HTERT RPE-1 (cell line): Measurements from ENCODE around the gene HLA-DOB.

Experiments used
- in situ Hi-C: fragments of 300-500 bp; cut with MboI; formaldehyde crosslinking; loops from 4 replicates; pipeline ENCODE4 v1.14.3; 2020; ENCODE audit warnings: low sequenced_read_pairs

HLA-DOB gene

GRCh38 chr6:32816746-32817204 lies at the start of gene HLA-DOB:
Gene HLA-DOB, minus strand, starts transcription at chr6:32817002. Its CDS starts 51 bp downstream, at chr6:32816951.
- in situ Hi-C loops, result no loop called here

DNA sequence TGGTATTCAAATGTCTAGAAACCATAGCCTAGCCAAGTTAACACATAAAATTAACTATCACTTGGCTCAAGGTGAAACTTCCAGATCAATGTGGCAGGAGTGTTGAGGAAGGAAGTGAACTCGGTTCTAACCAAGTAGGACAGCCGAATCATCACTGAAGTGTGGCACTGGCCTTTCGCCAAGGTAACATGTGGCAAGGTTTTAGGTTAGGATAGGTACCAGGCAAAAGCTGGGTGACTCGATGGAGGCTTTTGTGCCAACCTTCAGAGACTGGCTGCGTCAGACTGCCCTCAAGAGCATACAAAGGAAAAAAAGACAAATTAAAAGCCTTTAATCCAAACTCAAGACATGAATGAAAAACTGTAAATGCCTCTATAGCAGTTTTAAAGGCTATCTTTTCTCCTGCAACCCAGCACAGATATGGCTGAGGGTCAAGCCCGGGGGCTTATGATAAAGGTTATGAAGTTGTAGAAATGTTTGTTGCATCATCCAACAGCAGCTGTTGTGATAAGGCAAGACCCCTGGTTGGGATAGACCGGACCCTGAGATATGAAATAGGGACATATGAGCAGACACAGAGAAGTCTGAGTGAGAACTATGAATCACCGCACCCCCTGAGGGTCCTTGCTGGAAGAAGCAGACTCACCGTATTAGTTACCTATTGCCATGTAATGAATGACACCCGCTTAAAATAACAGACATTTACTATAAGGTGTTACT lies 49.1 kb upstream of the HLA-DOB start:
- in situ Hi-C loops, result no loop called here

- in situ Hi-C loops, result no loop called here
Measured at GRCh38 chr6:32862725-32863124, 45.9 kb upstream of the HLA-DOB start.

DNA sequence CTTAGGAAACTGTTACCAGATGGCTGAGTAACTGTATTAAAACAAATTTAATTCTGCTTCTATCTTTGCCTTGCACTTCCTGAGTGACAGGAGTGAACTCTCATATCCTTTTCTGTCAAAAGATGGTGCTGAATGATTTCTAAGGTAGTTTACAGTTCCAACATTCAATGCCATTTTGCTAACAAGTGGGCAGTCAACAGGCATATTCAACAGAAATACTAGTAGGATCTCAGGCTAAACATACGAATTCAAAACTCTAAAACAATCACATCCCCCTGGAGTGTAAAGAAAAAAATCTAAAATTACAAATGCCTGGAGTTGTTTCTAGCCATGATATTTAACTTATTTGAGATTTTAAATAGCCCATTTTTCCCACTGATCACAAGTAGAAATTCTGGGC lies 43.9 kb upstream of the HLA-DOB start:
- in situ Hi-C loops, result no loop called here

GRCh38 chr6:32858194-32858593 lies 41.4 kb upstream of the HLA-DOB start:
- in situ Hi-C loops, result no loop called here

- in situ Hi-C loops, result no loop called here
Measured at GRCh38 chr6:32857156-32857891, 40.5 kb upstream of the HLA-DOB start.

DNA sequence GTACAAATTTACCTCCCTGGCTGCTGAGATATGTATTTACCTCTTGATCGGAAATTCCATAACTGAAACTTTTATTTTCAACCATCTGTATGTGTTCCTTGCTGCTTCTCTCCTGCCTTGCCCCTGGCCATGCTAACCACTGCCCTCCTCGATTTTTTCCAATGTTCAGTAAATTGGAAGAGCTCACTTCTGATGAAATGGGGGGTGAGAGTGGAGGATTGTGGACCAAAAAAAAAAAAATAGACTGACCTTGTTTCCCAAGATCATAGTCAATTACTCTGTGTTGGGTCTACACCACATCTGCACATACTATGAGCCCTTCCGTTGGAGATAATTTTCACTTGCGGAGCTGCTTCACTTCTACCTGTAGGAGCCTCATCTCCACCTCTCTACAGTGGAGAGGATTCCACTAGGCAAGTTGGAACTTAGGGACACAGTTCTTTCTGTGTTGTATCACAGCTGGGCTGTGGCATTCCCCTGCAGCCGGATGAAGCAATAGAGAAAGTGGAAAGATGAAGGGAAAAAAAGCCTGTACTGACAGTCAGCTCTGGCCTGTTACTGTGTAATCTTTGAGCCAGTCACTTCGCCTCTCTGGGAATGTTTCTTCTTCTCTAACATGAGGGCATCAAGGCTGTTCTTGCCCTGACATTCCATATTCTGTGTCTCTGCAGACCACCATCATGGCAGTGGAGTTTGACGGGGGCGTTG lies 38.8 kb upstream of the HLA-DOB start:
- in situ Hi-C loops, result no loop called here

DNA sequence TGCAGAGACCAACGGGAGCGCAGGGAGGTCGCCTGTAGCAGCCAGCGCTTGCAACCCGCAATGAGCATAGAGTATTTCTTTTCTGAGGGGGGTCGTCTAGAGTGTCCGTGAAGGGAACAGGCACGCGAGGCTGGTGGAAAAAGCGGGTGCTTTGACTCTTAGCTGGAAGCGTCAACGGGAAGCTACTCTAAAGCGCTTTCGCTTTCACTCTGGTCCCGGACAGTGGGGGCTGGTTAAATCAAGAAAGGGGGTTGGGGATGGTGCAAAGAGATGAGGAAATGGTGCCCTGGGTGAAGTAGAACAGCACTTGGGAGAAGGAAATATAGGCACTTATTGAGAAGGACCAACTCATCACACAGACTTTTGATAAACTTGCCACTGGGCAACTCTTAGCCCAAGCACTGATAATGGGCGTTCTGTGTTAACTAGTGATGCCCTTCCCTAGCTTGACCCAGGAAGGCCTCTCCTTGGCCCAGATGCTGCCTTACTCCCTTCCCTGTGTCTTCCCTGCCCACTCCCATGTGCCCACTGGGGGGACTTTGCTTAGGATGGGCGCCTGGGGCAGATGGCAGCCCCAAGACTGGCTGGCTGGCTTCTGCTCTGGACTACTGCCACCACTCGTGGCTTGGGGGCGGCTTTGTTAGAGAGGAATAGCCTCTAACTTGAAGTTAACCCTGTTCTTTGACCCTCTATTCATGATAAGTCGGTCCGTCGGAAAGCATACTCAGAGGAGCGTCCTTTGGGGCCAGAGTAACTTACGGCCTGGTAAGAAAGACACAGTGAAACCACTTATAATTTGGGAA lies 37.8 kb upstream of the HLA-DOB start:
- in situ Hi-C loops, result no loop called here

DNA sequence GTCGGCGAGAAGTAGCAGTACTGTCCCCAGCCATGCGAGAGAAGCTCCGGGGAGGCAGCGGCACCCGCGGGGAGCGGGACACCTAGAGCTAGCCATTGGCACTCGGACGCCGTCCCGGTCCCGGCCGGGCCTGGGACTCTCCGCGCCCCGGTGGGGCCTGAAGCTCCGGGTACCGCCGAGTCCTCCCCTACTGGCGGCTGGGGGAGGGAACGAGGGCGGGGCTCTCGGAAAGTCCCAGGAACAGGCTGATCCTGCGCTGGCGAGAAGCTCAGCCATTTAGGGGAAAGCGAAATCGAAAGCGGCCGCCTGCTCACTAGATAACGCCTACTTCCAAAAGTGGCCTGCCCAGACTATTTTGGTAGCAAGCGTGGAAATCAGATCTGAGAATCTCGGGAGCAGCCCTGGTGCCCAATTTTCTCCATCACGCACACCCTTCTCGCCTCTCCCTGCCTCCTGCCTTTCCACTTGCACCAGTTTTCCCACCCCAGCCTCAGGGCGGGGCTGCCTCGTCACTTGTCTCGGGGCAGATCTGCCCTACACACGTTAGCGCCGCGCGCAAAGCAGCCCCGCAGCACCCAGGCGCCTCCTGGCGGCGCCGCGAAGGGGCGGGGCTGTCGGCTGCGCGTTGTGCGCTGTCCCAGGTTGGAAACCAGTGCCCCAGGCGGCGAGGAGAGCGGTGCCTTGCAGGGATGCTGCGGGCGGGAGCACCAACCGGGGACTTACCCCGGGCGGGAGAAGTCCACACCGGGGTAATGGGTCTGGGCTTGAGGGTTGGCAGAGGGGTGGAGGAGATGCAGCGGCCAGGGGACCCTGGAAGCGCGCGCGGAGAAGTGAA lies 37.0 kb upstream of the HLA-DOB start, which contains the start of the genes PSMB9 and TAP1:
TSS of gene PSMB9 (plus strand) at position 652 of the 835 bp plus-strand sequence. CDS start at position 690, 38 bp downstream.
TSS of gene TAP1 (minus strand) at position 164 of the 835 bp plus-strand sequence. CDS start at position 96, 68 bp downstream.
- in situ Hi-C loops, result no loop called here

GRCh38 chr6:32852844-32853540 lies 36.2 kb upstream of the HLA-DOB start:
- in situ Hi-C loops, result no loop called here

DNA sequence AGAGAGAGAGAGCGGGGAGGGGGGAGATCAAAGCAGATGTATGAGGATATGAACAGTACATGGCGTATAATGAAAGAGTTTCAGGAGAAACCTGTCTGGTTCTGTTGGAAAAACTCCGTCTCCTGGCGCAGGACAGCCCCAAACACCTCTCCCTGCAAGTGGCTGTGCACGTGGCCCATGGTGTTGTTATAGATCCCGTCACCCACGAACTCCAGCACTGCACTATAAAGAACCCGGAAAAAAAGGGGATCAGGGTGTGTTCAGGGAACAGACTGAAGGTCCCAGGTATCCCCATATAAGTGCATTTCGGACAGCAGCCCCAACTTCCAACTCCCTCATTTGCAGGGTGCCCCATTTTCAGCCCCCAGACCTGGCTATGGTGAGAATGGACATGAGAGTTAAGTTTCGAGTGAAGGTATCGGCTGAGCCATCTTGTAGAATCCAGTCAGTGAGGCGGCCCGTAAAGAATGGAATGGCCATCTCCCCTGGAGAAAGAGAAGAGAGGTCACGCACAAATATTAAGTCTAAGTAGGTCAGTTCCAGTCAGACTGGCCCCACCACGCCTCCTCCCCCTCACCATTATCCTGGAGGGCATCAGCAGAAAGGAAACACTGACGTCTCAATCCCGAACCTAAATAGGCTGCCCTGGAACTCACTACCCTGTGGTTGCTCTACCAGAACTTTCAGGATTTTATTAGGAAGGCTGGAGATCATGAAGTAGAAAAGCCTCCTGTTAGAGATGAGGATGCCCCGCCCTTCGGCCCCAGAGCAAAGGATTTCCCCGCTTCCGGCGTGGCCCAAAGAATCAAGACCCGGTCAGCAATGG lies 35.4 kb upstream of the HLA-DOB start:
- in situ Hi-C loops, result no loop called here

DNA sequence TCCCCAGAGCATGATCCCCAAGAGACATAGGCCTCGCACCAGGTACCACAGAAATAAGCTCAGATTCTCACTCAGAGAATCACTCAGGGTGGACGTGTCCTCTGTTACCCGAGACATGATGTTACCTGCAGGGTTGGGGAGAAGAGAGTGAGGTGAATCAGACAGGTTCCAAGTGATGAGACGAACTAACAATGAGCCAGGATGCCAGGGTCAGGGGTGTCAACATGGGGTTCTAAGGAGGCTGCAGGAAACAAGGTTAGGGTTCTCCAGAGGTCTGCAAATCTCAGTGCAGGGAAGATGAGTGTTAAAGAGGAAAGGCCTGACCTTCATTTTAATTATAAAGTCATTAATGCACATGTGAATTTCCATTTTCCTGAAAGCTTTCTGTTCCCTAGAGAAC lies 34.2 kb upstream of the HLA-DOB start:
- in situ Hi-C loops, result no loop called here

DNA sequence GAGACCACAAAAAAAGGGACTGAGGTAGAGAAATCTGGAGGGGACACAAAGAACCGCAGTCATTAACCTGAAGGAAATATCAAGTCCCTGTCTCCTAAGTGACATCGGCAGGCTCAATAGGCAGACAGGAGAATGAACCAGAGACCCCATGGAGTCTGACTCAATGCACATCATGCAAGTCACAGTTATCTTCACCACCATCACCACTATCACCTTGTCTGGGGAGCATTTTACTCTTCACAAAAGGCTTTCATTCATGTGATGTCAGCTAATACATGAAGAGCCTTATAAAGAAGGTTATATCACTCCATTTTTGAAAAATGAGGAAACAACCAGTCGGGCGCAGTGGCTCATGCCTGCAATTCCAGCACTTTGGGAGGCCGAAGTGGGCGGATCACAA lies 32.3 kb upstream of the HLA-DOB start:
- in situ Hi-C loops, result no loop called here

GRCh38 chr6:32847795-32848194 lies 31.0 kb upstream of the HLA-DOB start:
- in situ Hi-C loops, result no loop called here

DNA sequence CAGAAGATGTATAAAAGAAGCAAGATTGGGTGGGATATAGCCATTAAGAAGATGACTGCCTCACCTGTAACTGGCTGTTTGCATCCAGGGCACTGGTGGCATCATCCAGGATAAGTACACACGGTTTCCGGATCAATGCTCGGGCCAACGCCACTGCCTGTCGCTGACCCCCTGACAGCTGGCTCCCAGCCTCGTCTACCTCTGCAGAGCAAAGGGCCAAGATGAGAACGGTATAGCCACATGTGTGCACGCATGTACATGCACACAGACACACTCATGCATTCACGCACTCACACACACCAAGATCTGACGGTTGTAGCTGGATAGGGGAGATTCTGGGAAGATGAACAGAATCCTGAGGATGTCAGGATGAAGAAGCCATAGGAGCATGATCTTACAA lies 30.2 kb upstream of the HLA-DOB start:
- in situ Hi-C loops, result no loop called here

DNA sequence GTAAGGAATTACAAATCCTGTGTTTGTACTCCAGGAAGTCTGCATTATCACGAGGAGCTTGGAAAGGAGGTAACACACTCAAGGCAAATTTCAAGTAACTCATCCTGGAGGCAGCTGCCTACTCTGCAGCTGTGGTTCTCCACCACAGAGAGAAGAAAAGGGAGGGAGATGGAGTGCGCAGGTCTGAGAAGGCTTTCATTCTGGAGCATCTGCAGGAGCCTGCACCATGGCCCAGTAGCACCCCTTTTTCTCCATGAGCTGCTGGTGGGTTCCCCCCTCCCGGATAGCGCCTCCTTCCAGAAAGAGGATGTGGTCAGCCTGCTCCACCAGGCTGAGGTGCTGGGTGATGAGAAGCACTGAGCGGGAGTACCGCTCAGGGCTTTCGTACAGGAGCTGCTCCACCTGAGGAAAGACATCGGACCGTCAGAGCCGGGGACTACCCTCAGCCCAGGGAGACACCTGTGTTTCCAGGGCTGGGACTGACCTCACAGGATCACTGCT lies 28.6 kb upstream of the HLA-DOB start:
- in situ Hi-C loops, result no loop called here

- in situ Hi-C loops, result no loop called here
Measured at GRCh38 chr6:32844839-32845383, 28.1 kb upstream of the HLA-DOB start.
